Smooth muscle cell (in vitro differentiated cells): ENCODE data around the gene TNRC6B. TPM values are rescaled to one million over a fixed set of nuclear protein-coding genes. Genes with fewer than 3 reads are reported as not detected.

Experiments used
- DNase-seq: peaks from one replicate; lab custom pipeline; 2025; ENCODE audit not compliant: unreplicated experiment; lab: John Stamatoyannopoulos, UW
- H2AFZ ChIP-seq: fragments of 200-600 bp; sonication (generic); 2 replicates; pipeline ENCODE4 v1.6.0; 2016; ENCODE audit warnings: antibody characterized with exemption, low read depth, mild to moderate bottlenecking
- H3F3A ChIP-seq: fragments of 200-600 bp; sonication (generic); 2 replicates; pipeline ENCODE4 v1.6.0; 2017; ENCODE audit warnings: antibody characterized with exemption, low read depth
- H3K27ac ChIP-seq: fragments of 200-600 bp; sonication (generic); 2 replicates; pipeline ENCODE4 v1.5.1; 2016; ENCODE audit warnings: low read depth, mild to moderate bottlenecking
- H3K27me3 ChIP-seq: fragments of 200-600 bp; sonication (generic); 2 replicates; pipeline ENCODE4 v1.6.1; 2016; ENCODE audit warnings: low read depth, mild to moderate bottlenecking
- H3K36me3 ChIP-seq: fragments of 200-600 bp; sonication (generic); 2 replicates; pipeline ENCODE4 v1.5.1; 2016; ENCODE audit warnings: low read depth
- H3K4me1 ChIP-seq: fragments of 200-600 bp; sonication (generic); 2 replicates; pipeline ENCODE4 v1.5.1; 2016; ENCODE audit warnings: low read depth
- H3K4me2 ChIP-seq: fragments of 200-600 bp; sonication (generic); 2 replicates; pipeline ENCODE4 v1.6.0; 2016; ENCODE audit warnings: mild to moderate bottlenecking
- H3K4me3 ChIP-seq: fragments of 200-600 bp; sonication (generic); 2 replicates; pipeline ENCODE4 v1.5.1; 2016; ENCODE audit warnings: mild to moderate bottlenecking
- H3K79me2 ChIP-seq: fragments of 200-600 bp; sonication (generic); 2 replicates; pipeline ENCODE4 v1.6.0; 2016; ENCODE audit warnings: low read depth, mild to moderate bottlenecking
- H3K9ac ChIP-seq: fragments of 200-600 bp; sonication (generic); 2 replicates; pipeline ENCODE4 v1.6.0; 2016; ENCODE audit warnings: low read depth
- H3K9me3 ChIP-seq: fragments of 200-600 bp; sonication (generic); replicated peaks from 2 replicates; pipeline ENCODE4 v1.5.1; 2016; ENCODE audit warnings: low read depth
- H4K20me1 ChIP-seq: fragments of 200-600 bp; sonication (generic); 2 replicates; pipeline ENCODE4 v1.6.0; 2016; ENCODE audit warnings: low read depth
- CTCF ChIP-seq: fragments of 200-600 bp; sonication (generic); IDR thresholded peaks from 2 replicates; pipeline ENCODE4 v1.5.1; 2017; ENCODE audit warnings: borderline replicate concordance, mild to moderate bottlenecking, antibody characterized with exemption; ENCODE audit not compliant: insufficient read depth, poor library complexity, severe bottlenecking
- WGBS: methylation state at CpG from one replicate; pipeline ENCODE4 v1.1.7; 2016; ENCODE audit warnings: low lambda C conversion rate; 5-methylcytosine and 5-hydroxymethylcytosine counted together
- polyA plus RNA-seq: library from polyadenylated mRNA; unstranded; fragments of >200 nt; fragmentation: Nextera tagmentation; extraction: Ambion mirVana; gene quantifications from 2 replicates; pipeline ENCODE4 v1.2.1, GENCODE V29; 2016
- total RNA-seq: library from RNA; depleted of rRNA; stranded (reverse); fragments of >200 nt; gene quantifications from 2 replicates; pipeline ENCODE4 v1.2.3, GENCODE V29; 2014

The TNRC6B gene
- total and polyA plus RNA-seq, 2 experiments from 2014 or later, result 21.5 to 44.4 TPM

GRCh38 chr22:40258017-40258416 is 80.3 kb downstream of the TNRC6B start:
- no peak for TF ChIP-seq CTCF
- H3K9me3 ChIP-seq, result no peaks in the 10 kb centered on the region
- H3K79me2 ChIP-seq, result peaks cover 7% of the 10 kb centered on the region
- no peaks in the 10 kb centered on the region for H3K36me3 ChIP-seq
- H3K27ac ChIP-seq, result peak overlapping the region; percentile 42
- H4K20me1 ChIP-seq, result peaks cover 93% of the 10 kb centered on the region
- no peaks in the 10 kb centered on the region for H3K27me3 ChIP-seq
- no peak overlapping the region for H2AFZ ChIP-seq
- 54% methylated on average over 1 of the region's 1 CpG for WGBS
- H3F3A ChIP-seq, result peaks cover 4% of the 10 kb centered on the region
- H3K9ac ChIP-seq, result no peak overlapping the region
- no peak overlapping the region for H3K4me3 ChIP-seq
- DNase-seq, result no peak
- no peak overlapping the region for H3K4me2 ChIP-seq
- H3K4me1 ChIP-seq, result peaks cover 11% of the 10 kb centered on the region

- peaks cover 94% of the 10 kb centered on the region for H4K20me1 ChIP-seq
- no peak overlapping the region for H3K9ac ChIP-seq
- peak overlapping the region; percentile 42 for H3K27ac ChIP-seq
- H3F3A ChIP-seq, result peaks cover 4% of the 10 kb centered on the region
- no peak overlapping the region for H3K4me3 ChIP-seq
- no peak overlapping the region for H2AFZ ChIP-seq
- peaks cover 12% of the 10 kb centered on the region for H3K4me1 ChIP-seq
- no peaks in the 10 kb centered on the region for H3K27me3 ChIP-seq
- no peaks in the 10 kb centered on the region for H3K9me3 ChIP-seq
- H3K4me2 ChIP-seq, result no peak overlapping the region
- WGBS, result 67% methylated on average over 2 of the region's 2 CpGs
- H3K36me3 ChIP-seq, result no peaks in the 10 kb centered on the region
- no peak for TF ChIP-seq CTCF
- DNase-seq, result no peak
- peaks cover 10% of the 10 kb centered on the region for H3K79me2 ChIP-seq
These were observed 80.8 kb downstream of the TNRC6B start for GRCh38 chr22:40258501-40258915.

- no peak overlapping the region for H3K4me3 ChIP-seq
- no peak overlapping the region for H3K4me2 ChIP-seq
- H3K4me1 ChIP-seq, result peaks cover 12% of the 10 kb centered on the region
- WGBS, result 98% methylated on average over 21 of the region's 21 CpGs
- no peak for DNase-seq
- no peaks in the 10 kb centered on the region for H3K9me3 ChIP-seq
- no peaks in the 10 kb centered on the region for H3K27me3 ChIP-seq
- H3K36me3 ChIP-seq, result peaks cover 4% of the 10 kb centered on the region
- peaks cover 10% of the 10 kb centered on the region for H3K79me2 ChIP-seq
- no peak overlapping the region for H2AFZ ChIP-seq
- TF ChIP-seq CTCF, result no peak
- H3F3A ChIP-seq, result no peaks in the 10 kb centered on the region
- no peak overlapping the region for H3K27ac ChIP-seq
- H3K9ac ChIP-seq, result no peak overlapping the region
- H4K20me1 ChIP-seq, result peaks cover 66% of the 10 kb centered on the region
These were observed 84.1 kb downstream of the TNRC6B start for GRCh38 chr22:40261783-40262182.

- Histone ChIP-seq H3K36me3 (peaks cover 9% of the 10 kb centered on the region), H3K79me2 (peaks cover 10% of the 10 kb centered on the region), H3K4me3 (no peak overlapping the region), H3K4me2 (no peak overlapping the region), H3K4me1 (peaks cover 10% of the 10 kb centered on the region), H3F3A (no peaks in the 10 kb centered on the region), H3K27me3 (no peaks in the 10 kb centered on the region), H3K9me3 (no peaks in the 10 kb centered on the region), H3K27ac (no peak overlapping the region), H3K9ac (no peak overlapping the region), H4K20me1 (peaks cover 59% of the 10 kb centered on the region), H2AFZ (no peak overlapping the region)
- TF ChIP-seq CTCF, result no peak
- WGBS, result 58% methylated on average over 7 of the region's 7 CpGs
- DNase-seq, result no peak
These were observed 85.5 kb downstream of the TNRC6B start for GRCh38 chr22:40263191-40263590.
